ENCODE measurements around the gene ATF7.

- no peak for TF ChIP-seq CTCF (IDR thresholded peaks at IDR 0.05; ENCODE audit: low read depth, low read length, poor library complexity, severe bottlenecking)
- TF ChIP-seq EZH2phosphoT487 (IDR thresholded peaks at IDR 0.05; ENCODE audit: borderline replicate concordance, low read length), result no peak
These were observed 146.9 kb downstream of the ATF7 start for GRCh38 chr12:53479331-53479730.

Measured in DOHH2 (cell line).